Hepatocyte (in vitro differentiated cells): Measurements from ENCODE around the gene TEX44.

ENCODE experiments used
- EZH2 ChIP-seq: fragments of 200-600 bp; sonication (generic); IDR thresholded peaks from 2 replicates; pipeline ENCODE4 v1.6.1; 2016; ENCODE audit warnings: antibody characterized with exemption, mild to moderate bottlenecking, borderline replicate concordance
- EZH2phosphoT487 ChIP-seq: fragments of 200-600 bp; sonication (generic); IDR thresholded peaks from one replicate; pipeline ENCODE4 v1.6.1; 2018; ENCODE audit warnings: antibody characterized with exemption, mild to moderate bottlenecking, low read depth, moderate library complexity; ENCODE audit not compliant: unreplicated experiment, severe bottlenecking
- TF ChIP-seq, protein P1 (sequence below): fragments of 200-600 bp; sonication (generic); IDR thresholded peaks from 2 replicates; pipeline ENCODE4 v1.5.1; 2016; ENCODE audit warnings: antibody characterized with exemption, mild to moderate bottlenecking; ENCODE audit not compliant: poor library complexity

- TF ChIP-seq EZH2 (no peak), EZH2phosphoT487 (no peak)
- TF ChIP-seq, protein P1, sequence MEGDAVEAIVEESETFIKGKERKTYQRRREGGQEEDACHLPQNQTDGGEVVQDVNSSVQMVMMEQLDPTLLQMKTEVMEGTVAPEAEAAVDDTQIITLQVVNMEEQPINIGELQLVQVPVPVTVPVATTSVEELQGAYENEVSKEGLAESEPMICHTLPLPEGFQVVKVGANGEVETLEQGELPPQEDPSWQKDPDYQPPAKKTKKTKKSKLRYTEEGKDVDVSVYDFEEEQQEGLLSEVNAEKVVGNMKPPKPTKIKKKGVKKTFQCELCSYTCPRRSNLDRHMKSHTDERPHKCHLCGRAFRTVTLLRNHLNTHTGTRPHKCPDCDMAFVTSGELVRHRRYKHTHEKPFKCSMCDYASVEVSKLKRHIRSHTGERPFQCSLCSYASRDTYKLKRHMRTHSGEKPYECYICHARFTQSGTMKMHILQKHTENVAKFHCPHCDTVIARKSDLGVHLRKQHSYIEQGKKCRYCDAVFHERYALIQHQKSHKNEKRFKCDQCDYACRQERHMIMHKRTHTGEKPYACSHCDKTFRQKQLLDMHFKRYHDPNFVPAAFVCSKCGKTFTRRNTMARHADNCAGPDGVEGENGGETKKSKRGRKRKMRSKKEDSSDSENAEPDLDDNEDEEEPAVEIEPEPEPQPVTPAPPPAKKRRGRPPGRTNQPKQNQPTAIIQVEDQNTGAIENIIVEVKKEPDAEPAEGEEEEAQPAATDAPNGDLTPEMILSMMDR, result no peak
These were observed 8.7 kb upstream of the TEX44 start for GRCh38 chr2:231583982-231584381.
